HG03442 (cell line): ENCODE results near the gene GRK3.

Experiments
- ATAC-seq: cut with Tn5 transposase; IDR thresholded peaks from one replicate; pipeline ENCODE4 v1.9.1; 2021; ENCODE audit warnings: mild to moderate bottlenecking, moderate library complexity; ENCODE audit not compliant: unreplicated experiment

The GRK3 gene

DNA sequence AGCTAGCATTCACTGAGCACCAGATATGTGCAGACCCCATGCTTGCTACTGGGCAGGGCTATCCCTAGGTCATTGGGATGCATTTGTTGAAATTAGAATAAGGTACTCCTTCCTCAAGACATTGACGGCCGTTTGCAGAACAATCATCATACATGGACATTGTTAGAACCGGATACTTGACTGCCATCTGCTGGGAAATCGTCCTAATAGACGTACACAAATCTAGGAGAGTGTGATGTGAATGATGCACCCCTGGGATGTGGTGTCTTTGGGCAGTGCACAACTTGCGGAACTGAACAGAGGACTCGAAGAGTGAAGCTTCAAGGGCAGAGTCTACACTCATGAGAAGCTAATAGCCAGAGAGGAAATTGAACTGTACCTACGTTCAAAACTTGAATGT is 213.4 kb downstream of the GRK3 start:
- no peak for ATAC-seq
